Lower leg skin (tissue), 3 donors: ENCODE data around the gene CMYA5.

Source experiments
- POLR2A ChIP-seq, 2 donors: fragments of 450-650 bp; IDR thresholded peaks; one replicate each; pipeline ENCODE4 v1.6.1; 2016 to 2017; ENCODE audit warnings: antibody characterized with exemption in 2 of 2, mild to moderate bottlenecking in 1 of 2, moderate library complexity in 1 of 2
- TF ChIP-seq, protein P1 (sequence below), 3 donors: fragments of 450-650 bp; IDR thresholded peaks; one replicate each; pipeline ENCODE4 v1.5.1; 2016; ENCODE audit warnings: antibody characterized with exemption in 3 of 3, mild to moderate bottlenecking in 3 of 3, moderate library complexity in 2 of 3

GRCh38 chr5:79798893-79799590, 109.4 kb downstream of the CMYA5 start:
- TF ChIP-seq, protein P1, sequence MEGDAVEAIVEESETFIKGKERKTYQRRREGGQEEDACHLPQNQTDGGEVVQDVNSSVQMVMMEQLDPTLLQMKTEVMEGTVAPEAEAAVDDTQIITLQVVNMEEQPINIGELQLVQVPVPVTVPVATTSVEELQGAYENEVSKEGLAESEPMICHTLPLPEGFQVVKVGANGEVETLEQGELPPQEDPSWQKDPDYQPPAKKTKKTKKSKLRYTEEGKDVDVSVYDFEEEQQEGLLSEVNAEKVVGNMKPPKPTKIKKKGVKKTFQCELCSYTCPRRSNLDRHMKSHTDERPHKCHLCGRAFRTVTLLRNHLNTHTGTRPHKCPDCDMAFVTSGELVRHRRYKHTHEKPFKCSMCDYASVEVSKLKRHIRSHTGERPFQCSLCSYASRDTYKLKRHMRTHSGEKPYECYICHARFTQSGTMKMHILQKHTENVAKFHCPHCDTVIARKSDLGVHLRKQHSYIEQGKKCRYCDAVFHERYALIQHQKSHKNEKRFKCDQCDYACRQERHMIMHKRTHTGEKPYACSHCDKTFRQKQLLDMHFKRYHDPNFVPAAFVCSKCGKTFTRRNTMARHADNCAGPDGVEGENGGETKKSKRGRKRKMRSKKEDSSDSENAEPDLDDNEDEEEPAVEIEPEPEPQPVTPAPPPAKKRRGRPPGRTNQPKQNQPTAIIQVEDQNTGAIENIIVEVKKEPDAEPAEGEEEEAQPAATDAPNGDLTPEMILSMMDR (IDR thresholded peaks at IDR 0.05): no peak
- TF ChIP-seq POLR2A (IDR thresholded peaks at IDR 0.05): no peak
